GM20431 (cell line): ENCODE results near the gene RNU5D-1.

Experiments
- in situ Hi-C: fragments of 300-500 bp; cut with MseI, MboI; formaldehyde crosslinking; loops from one replicate; pipeline ENCODE4 v1.15.0; 2020; ENCODE audit warnings: low sequenced_read_pairs; ENCODE audit not compliant: unreplicated experiment

The RNU5D-1 gene

DNA sequence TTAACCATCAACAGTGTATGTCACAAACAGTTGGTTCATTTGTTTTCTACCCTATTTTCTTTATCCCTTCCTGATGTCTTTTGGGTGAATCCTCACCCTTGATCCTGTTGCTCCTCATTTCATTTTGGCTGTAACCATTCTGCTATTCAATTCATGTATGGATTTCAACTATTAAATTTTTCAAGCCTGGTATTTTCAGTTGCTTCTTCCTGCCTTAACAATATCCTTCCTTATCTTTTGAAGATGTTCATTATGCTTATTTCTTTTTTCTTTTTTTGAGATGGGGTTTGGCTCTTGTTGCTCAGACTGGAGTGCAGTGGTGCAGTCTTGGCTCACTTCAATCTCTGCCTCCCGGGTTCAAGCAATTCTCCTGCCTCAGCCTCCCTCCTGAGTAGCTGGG is 2.8 kb upstream of the RNU5D-1 start:
- in situ Hi-C loops: no loop called here

DNA sequence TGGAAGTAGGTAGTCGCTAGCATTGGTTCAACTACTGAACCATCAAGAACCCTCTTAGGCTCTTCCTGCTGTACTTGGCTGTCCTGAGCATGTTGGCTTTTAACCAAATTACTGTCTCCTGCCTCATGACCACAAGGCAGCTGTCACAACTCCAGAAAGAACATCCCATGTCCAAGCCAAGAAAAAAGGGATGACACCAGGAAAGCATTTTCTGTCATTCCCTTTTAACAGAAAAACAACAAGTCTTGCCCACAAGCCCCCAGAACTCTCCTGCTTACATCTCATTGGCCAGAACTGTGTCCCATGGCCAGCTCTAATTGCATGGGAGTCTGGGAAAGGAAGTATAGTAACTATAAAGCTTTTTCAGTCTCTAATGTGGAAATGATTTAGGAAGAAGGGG is 2.4 kb upstream of the RNU5D-1 start:
- in situ Hi-C loops: no loop called here

DNA sequence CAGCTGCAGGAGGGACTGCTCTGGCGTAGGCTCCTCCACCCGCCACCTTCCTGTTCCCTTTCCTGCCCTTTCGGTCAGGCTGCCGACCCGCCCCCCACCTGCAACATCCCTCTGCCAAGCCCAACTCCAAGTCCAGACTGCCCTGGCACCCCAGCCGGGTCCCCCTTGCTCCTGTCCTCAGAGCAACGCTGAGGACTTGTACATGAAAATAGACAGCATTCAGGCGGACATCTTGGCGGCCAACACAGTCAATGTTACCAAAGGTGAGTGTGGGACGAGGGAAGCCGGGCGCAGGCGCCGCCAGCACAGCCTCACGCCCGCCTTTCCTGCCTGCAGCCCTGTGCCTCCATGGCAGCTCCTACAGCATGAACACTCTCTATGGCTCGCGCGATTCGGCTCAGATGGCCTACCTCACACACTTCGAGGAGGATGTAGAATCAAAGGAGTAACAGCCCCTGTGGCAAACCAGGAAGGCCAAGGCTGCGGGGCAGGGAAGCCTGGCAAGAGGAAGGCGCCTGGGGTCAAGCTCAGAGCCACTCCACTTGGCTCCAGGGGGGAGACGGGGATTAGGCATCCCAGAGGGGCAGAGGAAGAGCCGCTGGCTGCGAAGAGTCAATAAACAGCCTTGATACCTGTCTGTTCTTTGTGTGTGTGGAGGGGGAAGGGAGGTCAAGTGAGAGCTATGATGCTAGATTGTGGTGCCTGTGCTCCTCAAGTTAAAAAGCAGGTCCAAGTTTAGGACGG is 5.8 kb downstream of the RNU5D-1 start:
- in situ Hi-C loops: no loop called here

DNA sequence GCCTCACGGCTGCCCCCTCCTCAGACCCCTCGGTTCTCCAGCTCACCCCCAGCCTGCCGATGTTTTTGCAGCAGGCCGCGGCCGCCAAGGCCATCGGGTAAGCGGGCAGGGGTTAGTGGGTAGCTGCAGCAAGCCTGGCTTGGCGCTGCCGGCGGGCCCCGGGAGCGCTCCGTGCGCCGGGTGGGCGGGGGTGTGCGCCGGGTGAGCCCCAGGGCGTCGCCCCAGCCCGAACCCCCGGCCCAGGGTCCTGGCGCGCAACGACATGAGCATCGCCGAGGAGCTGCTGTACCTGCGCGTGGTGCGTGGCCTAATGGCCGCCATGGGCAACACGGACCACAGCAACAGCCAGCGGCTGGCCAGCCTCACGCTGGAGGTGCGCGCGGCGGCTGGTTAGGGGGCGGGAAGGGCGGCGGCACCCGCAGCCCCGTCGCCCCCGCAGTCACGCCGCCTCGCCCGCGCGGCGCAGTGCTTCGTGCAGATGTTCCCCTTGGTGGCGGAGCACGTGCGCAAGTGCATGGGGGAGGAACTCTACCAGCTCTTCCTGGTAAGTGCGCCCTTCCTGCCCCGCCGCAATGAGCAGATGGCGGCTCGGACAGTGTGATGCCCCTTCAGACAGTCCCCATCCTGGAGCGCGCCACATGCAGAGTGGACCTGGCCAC is 6.5 kb downstream of the RNU5D-1 start:
- in situ Hi-C loops: no loop called here

DNA sequence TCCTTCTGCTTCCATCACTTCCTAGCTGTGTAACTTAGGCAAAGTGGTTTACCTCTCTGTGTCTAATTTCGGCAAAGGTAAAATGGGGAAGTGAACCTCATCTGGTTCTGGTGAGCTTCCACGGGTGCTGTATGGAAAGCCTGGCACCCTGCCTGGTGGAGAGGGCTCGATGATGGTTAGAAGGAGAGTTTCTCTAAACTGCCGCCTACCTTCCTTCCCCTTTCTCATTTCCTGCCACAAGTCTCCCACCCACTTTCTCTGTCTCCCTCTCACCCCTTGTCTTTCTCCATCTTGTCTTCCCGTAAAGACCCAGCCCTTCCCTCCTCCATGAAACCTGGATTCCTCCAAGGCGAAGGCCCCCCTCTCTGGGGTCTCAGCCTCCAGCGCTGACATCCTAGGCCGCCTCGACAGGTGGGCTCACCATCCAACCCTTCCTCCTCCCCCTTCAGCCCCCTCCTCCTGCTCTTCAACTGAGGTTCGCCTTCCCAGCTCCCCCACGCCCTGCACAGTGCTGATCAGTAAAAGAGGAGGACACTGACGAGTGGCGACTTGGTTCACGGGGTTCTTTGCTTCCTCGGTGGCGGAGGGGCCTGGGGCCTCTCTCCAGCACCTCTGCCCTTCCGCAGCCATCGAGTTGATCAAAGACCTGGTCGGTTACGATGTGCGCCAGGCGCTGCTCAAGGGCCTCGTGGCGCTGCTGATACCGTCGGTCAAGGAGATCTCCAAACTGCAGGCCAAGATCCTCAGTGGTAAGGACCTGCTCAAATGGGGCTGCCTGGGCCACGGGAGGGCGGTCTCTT is 7.3 kb downstream of the RNU5D-1 start:
- in situ Hi-C loops: no loop called here

DNA sequence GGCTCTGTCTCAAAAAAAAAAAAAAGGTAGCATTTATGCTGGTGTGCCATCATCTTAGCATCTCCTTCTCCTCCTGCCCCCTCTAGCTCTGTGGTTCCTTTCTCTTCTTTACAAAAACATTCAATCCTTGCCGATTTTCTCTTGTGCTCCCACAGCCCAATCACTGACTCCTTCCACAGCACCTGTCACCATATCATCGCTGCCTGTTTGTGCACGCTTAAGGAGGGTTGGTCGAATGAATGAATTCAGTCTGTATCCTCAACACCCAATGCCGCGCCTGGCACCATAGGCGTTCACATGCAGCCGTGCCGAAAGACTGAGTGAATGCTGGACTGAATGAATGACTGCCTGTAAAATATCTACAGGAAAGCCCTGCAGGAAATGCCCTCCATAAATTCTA is 7.9 kb downstream of the RNU5D-1 start:
- in situ Hi-C loops: no loop called here

DNA sequence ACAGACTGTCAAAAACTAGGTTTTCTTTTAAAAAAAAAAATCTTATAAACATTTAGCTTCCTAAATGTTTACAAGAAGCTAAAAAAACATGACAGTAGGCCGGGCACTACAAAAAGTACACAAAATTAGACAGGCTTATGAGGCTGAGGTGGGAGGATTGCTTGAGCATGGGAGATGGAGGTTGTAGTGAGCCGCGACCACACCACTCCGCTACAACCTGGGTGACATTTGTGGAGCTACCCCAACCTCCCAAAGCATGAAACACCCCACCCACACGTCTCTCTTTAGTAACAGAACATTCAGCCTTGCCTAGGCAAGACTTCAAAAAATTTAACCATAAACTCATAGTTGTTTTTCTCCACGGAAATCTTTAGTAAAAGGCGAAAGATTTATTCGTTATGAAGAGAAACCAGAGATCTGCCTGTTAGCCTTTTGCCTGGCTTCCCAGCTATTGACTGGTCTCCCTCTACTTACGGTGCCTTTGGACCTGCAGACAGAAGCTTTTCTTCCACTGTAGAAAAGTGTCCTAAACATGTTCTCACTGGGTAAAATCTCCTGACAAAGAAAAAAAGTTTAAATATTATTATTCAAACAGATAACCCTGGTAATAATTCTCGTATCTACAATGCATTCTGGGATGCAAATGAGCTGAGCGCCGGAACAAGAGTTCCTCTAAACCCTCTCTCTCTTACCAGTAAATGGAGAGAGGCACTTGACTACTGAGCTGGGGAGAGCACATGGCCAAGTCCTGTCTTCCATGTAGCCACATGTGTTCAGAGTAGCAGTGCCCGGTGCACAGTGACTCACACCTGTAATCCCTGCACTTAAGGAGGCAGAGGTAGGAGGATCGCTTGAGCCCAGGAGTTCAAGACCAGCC is 9.2 kb downstream of the RNU5D-1 start:
- in situ Hi-C loops: no loop called here

DNA sequence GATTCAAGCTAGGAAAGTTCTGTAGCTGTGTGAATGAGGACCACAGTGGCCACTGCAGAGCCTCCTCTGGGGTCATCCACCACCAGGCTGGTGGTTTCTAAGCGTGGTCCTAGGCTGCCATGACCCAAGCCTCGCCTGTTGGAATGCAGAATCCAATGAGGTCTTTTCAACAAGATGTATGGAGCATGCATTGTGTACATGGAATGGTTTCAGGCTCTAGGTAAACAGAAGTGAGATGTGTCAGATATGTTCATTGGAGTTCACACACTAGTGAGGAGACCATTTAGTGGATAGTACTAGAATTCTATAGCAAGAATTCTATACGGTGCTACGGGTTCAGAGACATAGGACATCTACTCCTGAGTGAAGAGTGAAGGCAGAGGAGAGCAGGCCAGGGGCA is 10.7 kb downstream of the RNU5D-1 start:
- in situ Hi-C loops: no loop called here

DNA sequence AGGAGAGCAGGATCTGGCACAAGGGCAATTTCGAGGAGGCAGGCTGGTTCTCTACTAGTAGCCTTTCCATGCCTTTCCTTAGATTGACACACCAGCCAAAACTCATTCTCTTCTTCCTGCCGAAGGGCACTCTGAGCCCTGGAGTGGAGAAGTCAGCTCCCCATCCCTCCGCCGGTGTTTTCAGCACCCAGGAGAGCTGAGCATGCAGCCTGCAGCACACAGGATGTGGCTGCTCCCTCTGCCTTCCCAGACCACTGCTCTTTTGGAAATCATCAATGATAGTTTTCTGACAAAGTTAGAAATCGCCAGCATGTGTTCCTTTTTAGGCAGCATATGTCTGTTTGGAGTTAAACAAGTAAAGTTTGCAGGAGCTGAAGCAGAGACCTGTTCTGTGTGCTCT is 11.7 kb downstream of the RNU5D-1 start:
- in situ Hi-C loops: no loop called here

DNA sequence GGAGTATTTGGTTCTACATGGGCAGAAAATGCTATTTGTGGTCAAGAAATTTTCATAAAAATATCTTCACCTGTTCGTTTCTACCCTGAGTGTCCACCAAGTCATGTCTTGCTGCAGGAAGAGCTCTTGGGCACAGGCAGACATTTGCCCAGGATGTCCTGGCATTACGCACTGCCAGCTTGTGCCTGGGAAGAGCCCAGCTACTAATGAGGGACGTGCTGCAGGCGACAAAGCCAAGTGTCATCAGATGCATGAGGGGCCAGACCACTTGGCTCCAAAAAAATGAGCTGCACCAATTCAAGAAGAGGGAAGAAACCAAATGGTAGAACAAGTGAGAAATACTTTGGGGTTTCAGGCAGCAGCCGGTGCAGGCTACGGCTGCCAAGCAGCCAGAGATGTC is 12.9 kb downstream of the RNU5D-1 start:
- in situ Hi-C loops: no loop called here

DNA sequence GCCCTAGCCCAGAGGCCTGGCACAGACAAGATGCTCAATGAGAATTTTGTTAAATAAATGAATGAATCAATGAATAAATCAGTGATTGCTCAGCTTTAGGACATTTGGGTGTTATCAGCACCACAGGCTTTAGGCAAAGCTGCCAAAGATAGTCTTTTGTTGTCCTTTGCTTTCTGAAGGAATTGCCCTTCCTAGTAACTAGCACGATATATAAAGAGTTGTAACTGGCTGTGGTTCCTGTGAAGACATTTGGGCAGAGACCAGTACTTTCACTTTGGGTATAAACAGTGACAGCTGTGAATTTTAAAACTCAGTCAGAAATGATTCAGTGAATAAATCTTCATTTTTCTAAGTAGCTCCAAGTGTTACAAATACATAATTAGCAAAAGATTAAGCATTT is 13.3 kb downstream of the RNU5D-1 start:
- in situ Hi-C loops: no loop called here

DNA sequence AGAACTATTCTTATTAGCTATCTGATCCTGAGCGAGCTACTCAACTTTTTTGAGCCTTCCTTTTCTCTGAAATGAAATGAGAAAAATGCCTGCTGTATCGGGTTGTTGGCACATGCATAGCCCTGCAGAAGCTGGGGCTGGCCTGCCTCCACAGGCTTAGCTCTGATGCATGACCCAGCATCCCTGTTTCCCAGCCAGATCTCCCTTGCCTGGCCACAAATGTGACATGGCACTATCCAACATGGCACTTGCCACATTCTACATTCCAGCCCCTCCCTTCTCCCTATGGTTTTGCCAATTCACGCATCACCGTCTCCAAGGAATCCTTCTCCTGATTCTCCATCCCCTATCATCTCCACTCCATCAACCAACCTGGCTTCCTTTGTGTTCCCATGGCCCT is 13.8 kb downstream of the RNU5D-1 start:
- in situ Hi-C loops: no loop called here

DNA sequence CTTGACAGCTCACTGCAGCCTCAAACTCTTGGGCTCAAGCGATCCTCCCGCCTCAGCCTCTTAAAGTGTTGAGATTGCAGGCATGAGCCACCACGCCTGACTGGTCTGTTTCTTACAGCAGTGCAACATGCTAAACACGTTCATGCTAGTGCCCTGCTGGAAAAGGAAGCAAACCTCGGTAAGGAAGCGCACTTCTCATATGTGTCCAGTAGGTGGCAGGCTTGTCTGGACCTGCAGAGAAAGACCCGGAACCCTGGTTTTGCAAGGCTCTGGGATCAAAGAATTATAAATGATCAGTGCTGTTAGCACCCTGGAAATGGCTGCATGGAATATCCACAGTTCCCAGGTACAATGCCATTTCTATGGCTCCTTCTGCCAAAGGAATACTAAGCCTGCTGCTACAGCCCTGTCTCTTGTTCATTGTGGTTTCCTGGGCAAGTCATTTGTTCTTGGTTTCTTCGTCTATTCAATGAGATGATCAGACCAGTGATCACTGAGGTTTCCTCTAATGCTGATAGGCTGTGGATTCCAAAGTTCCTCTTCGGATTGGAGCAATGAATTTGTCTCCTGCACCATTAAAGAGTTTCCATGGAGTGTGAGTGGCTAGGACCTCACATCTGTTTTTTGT is 15.9 kb downstream of the RNU5D-1 start:
- in situ Hi-C loops: no loop called here

DNA sequence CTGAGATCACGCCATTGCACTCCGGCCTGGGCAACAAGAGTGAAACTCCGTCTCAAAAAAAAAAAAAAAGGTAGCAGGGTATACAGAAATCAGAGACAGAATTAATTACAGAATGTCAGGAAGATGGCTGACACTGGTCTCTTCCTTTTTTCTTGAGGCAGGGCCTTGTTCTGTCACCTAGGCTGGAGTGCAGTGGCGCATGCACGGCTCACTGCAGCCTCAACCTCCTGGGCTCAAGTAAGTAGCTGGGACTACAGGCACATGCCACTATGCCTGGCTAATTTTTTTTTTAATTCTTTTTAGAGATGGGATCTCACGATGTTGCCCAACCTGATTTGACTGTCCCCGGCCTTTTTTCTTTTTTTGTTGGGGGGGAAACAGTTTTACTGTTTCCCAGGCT is 16.4 kb downstream of the RNU5D-1 start:
- in situ Hi-C loops: no loop called here

DNA sequence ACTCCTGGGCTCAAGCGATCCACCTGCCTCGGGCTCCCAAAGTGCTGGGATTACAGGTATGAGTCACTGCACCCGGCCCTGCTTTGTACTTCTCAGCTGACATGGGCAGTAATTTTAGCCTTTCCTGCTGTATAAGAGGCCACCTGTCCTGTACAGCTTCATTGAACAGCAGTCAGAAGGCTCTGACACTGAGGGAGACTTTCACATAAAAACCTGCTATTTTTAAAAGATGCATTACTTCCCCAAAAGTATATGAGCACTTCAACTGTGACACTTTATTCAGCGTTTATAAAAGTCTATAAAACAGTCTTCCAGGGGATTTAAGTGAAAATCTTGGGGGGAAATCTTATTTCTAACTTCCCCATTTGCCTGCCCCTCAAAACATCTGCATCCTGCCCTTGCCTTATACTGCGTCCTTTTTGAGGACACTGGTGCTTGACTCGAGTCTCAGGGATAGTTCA is 17.6 kb downstream of the RNU5D-1 start:
- in situ Hi-C loops: no loop called here

DNA sequence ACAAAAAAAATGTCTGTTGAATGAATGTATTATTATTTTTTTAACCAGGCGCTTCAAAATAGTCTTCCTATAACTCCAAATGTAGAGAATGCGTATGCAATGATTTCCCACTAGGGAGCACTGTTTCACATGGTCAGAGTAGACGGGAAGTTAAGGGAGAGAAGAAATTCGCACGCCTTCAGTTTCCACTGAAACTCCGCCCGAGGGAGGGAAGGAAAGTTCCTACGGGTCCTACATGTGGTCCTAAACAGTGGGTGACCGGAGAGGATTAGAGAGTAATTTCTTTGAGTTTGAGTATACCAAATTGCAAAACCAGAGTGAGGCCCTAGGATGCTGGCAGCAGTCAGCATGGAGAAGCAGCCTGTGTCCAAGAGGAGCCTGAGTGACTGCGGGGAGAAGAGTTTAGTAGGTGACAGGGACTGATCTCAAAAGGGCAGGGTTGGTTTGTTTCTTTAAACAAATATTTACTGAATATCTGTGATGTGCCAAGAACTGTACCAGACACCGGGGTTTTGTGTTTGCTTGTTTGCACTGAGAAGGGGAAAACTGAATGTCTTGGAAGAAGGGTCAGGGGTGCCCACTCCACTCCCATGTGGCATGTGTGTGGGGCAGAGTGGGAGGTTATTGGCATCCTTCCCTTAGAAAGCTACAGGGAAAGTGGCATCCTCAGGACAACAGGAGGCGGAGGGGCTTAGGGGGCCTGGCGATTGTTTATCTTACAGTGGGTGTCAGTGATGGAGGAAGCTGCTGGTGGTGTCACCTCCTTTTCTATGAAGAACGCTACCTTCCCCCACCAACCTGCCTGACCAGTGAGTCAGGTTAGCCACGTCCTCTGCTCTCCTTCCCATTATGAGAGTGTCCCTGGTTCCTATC is 22.8 kb downstream of the RNU5D-1 start:
- in situ Hi-C loops: no loop called here

DNA sequence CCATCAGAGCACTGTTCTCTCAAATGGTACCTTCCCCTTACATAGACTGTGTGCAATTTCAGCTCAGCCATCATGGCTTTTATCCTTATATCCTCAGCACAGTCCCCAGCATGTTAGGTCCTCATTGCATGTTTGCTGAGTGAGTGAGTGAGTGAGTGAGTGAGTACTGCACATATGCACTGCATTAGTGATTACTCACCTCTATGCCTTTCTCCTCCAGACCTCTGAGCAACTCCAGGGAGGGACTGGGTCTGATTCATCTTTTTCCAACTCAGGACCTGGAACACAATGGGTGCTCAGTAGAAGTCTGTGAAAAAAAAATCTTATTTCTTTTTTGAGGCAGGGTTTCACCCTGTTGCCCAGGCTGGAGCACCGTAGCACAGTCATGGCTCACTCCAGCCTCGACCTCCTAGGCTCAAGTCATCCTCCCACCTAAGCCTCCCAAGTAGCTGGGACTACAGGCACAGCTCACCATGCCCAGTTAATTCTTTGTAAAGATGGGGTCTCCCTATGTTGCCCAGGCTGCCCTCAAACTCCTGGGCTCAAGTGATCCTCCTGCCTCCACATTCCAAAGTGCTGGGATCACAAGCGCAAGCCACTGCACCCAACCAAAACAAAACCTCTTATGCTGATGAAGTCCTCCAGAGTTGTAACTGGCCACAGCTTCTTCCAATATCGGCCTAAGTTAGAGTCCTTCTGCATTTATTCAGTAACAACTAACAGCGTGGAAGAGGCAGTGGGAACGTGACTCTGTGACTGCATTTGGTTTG is 23.7 kb downstream of the RNU5D-1 start:
- in situ Hi-C loops: no loop called here

DNA sequence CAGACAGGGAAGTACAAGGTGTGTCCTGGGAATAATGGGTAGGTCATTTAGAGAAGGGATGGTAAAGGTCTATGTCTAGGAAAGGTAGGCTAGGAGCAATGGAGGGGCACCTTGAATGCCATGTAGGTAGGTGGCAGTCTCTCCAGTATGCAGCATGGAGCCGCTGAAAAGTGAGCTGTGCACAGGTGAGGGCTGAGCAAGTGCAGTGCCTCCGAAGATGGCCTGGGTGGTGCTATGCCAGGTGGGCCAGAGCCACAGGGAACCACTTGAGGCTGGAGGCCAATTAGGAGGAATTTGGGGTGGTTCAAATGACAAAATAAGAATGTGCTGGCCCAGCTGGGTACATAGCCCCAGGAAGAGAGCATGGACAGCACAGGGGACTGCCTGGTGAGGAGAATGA is 25.0 kb downstream of the RNU5D-1 start:
- in situ Hi-C loops: no loop called here
